Spleen (tissue), 7 donors: ENCODE results near the gene ARL4A.
"Not testable (repeated sequence)": the region's sequence is repeated elsewhere in the genome, so short reads cannot be mapped to it uniquely, and the experiment has no call there.

Source experiments
- CTCF ChIP-seq, 11 experiments: fragments of 200-600 bp in 7 of 11; fragments of 450-650 bp in 4 of 11; sonication (generic) in 4 of 11; IDR thresholded peaks in 8 of 11; conservative IDR thresholded peaks in 3 of 11; 1 replicate in 7 of 11; 2 replicates in 4 of 11; pipeline versions ENCODE4 v1.4.0 to v1.8.0; 2016 to 2021; ENCODE audit warnings: antibody characterized with exemption in 11 of 11, inconsistent platforms in 4 of 11, mild to moderate bottlenecking in 1 of 11
- POLR2A ChIP-seq, 3 donors: fragments of 450-650 bp; IDR thresholded peaks; one replicate each; pipeline ENCODE4 v1.5.1; 2017; ENCODE audit warnings: antibody characterized with exemption in 3 of 3, mild to moderate bottlenecking in 1 of 3
- POLR2AphosphoS5 ChIP-seq, 3 donors: sonication (generic); formaldehyde crosslinking; IDR thresholded peaks; one replicate each; pipeline ENCODE4 v1.5.1; 2017; ENCODE audit warnings: antibody characterized with exemption in 3 of 3
- donor health status: DM: no; HTN: no; CAD: no; lungs with moderate emphysema.
- donor health status: DM: no; HTN: no; CAD: no.
- donor health status: DM: no; HTN: no; CAD: no.

- not testable (repeated sequence) for TF ChIP-seq CTCF (IDR thresholded peaks at IDR 0.05 in 8 of 11, conservative IDR thresholded peaks at IDR 0.05 in 3 of 11); POLR2A (IDR thresholded peaks at IDR 0.05); POLR2AphosphoS5 (IDR thresholded peaks at IDR 0.05)
Observed at GRCh38 chr7:12673436-12673835, 14.0 kb upstream of the ARL4A start.
